Small intestine (tissue), 7 donors: Measurements from ENCODE around the gene IL22RA1. TPM values are rescaled to one million over a fixed set of nuclear protein-coding genes. Genes with fewer than 3 reads are reported as not detected.
A peak's percentile ranks its signal among the peaks of the same experiment; 100 is the strongest.

Source experiments
- DNase-seq, 2 donors: peaks; one replicate each; pipeline versions ENCODE4 v3.0.0 to v3.0.0-alpha.2; 2013
- FAIRE-seq: peaks from 2 replicates; lab custom pipeline; 2012; peaks lifted over from hg19 to GRCh38; lab: Jason Lieb, UNC
- H3K27ac ChIP-seq, 3 donors: one replicate each; pipeline ENCODE4 v1.5.1; 2013; ENCODE audit warnings: low read length in 2 of 3, mild to moderate bottlenecking in 2 of 3, control low read depth in 1 of 3, inconsistent platforms in 1 of 3, low read depth in 1 of 3, moderate library complexity in 1 of 3
- H3K27me3 ChIP-seq, 3 donors: one replicate each; pipeline ENCODE4 v1.6.1; 2013; ENCODE audit warnings: low read length in 3 of 3, inconsistent platforms in 1 of 3; ENCODE audit not compliant: control insufficient read depth in 3 of 3, insufficient read depth in 3 of 3
- H3K36me3 ChIP-seq, 3 donors: one replicate each; pipeline ENCODE4 v1.6.1; 2013; ENCODE audit warnings: low read length in 3 of 3, inconsistent platforms in 1 of 3, low read depth in 1 of 3, mild to moderate bottlenecking in 1 of 3, moderate library complexity in 1 of 3; ENCODE audit not compliant: control insufficient read depth in 3 of 3, insufficient read depth in 2 of 3
- H3K4me1 ChIP-seq, 3 donors: one replicate each; pipeline ENCODE4 v1.6.1; 2013; ENCODE audit warnings: low read length in 2 of 3, inconsistent platforms in 1 of 3, low read depth in 1 of 3, mild to moderate bottlenecking in 1 of 3, moderate library complexity in 1 of 3; ENCODE audit not compliant: control insufficient read depth in 3 of 3, insufficient read depth in 2 of 3
- H3K4me3 ChIP-seq, 3 donors: one replicate each; pipeline ENCODE4 v1.5.1; 2013; ENCODE audit warnings: low read length in 3 of 3, control low read depth in 1 of 3, inconsistent platforms in 1 of 3, low read depth in 1 of 3, mild to moderate bottlenecking in 1 of 3, moderate library complexity in 1 of 3
- H3K9me3 ChIP-seq, 2 donors: one replicate each; pipeline ENCODE4 v1.6.1; 2013; ENCODE audit warnings: low read depth in 1 of 2, low read length in 1 of 2; ENCODE audit not compliant: control insufficient read depth in 2 of 2, insufficient read depth in 1 of 2
- WGBS, 3 donors: extraction: QIAGEN DNeasy Blood & Tissue Kit; methylation state at CpG; one replicate each; pipeline ENCODE4 v1.1.7; 2013; 5-methylcytosine and 5-hydroxymethylcytosine counted together
- polyA plus RNA-seq, 4 donors: library from polyadenylated mRNA; stranded (reverse) in 3 of 4; unstranded in 1 of 4; fragments of 200-250 nt in 3 of 4; fragments of 120-200 nt in 1 of 4; gene quantifications; one replicate each; pipeline versions ENCODE4 v1.2.1 to v1.2.3, GENCODE V29; 2013
- donor health status: healthy with polysubstance abuse.
- donor health status: control.
- donor health status: control.
- donor health status: Bipolar disorder and iron deficiency.
- donor health status: healthy.

Gene IL22RA1
- polyA plus RNA-seq, 4 donors, result 16.3 to 131 (median 25.2) TPM

- no peak overlapping the region for H3K4me3 ChIP-seq
- 47 to 64% (median 61%) methylated on average over 9 of the region's 9 CpGs for whole genome bisulfite sequencing, 3 donors
- H3K9me3 ChIP-seq, result no peaks in the 10 kb centered on the region
- H3K27ac ChIP-seq, result peak overlapping the region in 1 of 3 donors; percentile 99
- FAIRE-seq, result no peak
- H3K36me3 ChIP-seq, result peaks cover 0 to 80% (median 0%) of the 10 kb centered on the region in 3 donors
- peak; percentile 33 to 88 for DNase-seq
- H3K4me1 ChIP-seq, result peaks cover 0 to 83% (median 8%) of the 10 kb centered on the region in 3 donors
- no peaks in the 10 kb centered on the region for H3K27me3 ChIP-seq
Measured at GRCh38 chr1:24101796-24102586, 40.9 kb downstream of the IL22RA1 start.

GRCh38 chr1:24100945-24101737 lies 41.8 kb downstream of the IL22RA1 start:
- Histone ChIP-seq H3K9me3 (no peaks in the 10 kb centered on the region), H3K4me3 (no peak overlapping the region), H3K36me3 (peaks cover 0 to 82% (median 0%) of the 10 kb centered on the region in 3 donors), H3K27ac (peak overlapping the region in 1 of 3 donors; percentile 99), H3K4me1 (peaks cover 0 to 81% (median 8%) of the 10 kb centered on the region in 3 donors), H3K27me3 (no peaks in the 10 kb centered on the region)
- DNase-seq (peak; percentile 88 to 89), FAIRE-seq (no peak)
- WGBS, 3 donors, result 31 to 60% (median 53%) methylated on average over 13 of the region's 13 CpGs

- peaks cover 0 to 60% (median 8%) of the 10 kb centered on the region in 3 donors for H3K4me1 ChIP-seq
- no peak overlapping the region for H3K4me3 ChIP-seq
- peaks cover 0 to 82% (median 0%) of the 10 kb centered on the region in 3 donors for H3K36me3 ChIP-seq
- peak; percentile 70 to 85 for DNase-seq
- no peaks in the 10 kb centered on the region for H3K27me3 ChIP-seq
- H3K27ac ChIP-seq, result peak overlapping the region in 1 of 3 donors; percentile 99
- H3K9me3 ChIP-seq, result no peaks in the 10 kb centered on the region
- WGBS, 3 donors, result 42 to 62% (median 56%) methylated on average over 12 of the region's 12 CpGs
- FAIRE-seq, result no peak
Measured at GRCh38 chr1:24098943-24099638, 43.8 kb downstream of the IL22RA1 start.

- DNase-seq (no peak), FAIRE-seq (no peak)
- no peak overlapping the region for H3K4me3 ChIP-seq
- peak overlapping the region in 1 of 3 donors; percentile 99 for H3K27ac ChIP-seq
- H3K36me3 ChIP-seq, result peaks cover 0 to 91% (median 0%) of the 10 kb centered on the region in 3 donors
- 87 to 91% (median 88%) methylated on average over 5 of the region's 5 CpGs for WGBS, 3 donors
- H3K9me3 ChIP-seq, result no peaks in the 10 kb centered on the region
- H3K4me1 ChIP-seq, result peaks cover 0 to 51% (median 8%) of the 10 kb centered on the region in 3 donors
- no peaks in the 10 kb centered on the region for H3K27me3 ChIP-seq
Measured at GRCh38 chr1:24098102-24098501, 44.8 kb downstream of the IL22RA1 start.

DNA sequence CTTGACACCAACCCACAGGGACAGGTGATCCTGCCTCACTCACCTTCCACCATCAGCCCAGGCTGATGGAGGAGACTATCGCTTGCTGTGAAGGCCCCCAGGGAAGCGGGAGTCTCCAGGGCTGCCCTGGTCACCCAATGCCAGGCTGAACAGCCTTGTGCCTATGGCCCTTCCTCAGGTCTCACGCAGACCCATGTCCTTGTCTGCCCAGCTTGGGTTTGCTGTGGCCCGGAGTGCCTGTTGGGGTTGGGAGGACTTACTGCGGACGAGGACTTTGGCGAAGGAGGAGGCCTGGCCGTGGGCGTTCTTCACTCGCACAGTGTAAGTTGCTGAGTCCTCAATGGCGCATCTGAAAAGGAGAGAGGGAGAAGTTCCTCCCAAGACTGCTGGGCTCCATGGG lies 45.3 kb downstream of the IL22RA1 start:
- no peak overlapping the region for H3K4me3 ChIP-seq
- 92 to 95% (median 92%) methylated on average over 11 of the region's 11 CpGs for WGBS, 3 donors
- no peaks in the 10 kb centered on the region for H3K27me3 ChIP-seq
- H3K9me3 ChIP-seq, result no peaks in the 10 kb centered on the region
- no peak overlapping the region for H3K27ac ChIP-seq
- H3K36me3 ChIP-seq, result peaks cover 0 to 91% (median 0%) of the 10 kb centered on the region in 3 donors
- peaks cover 0 to 47% (median 8%) of the 10 kb centered on the region in 3 donors for H3K4me1 ChIP-seq
- FAIRE-seq, result no peak
- no peak for DNase-seq

DNA sequence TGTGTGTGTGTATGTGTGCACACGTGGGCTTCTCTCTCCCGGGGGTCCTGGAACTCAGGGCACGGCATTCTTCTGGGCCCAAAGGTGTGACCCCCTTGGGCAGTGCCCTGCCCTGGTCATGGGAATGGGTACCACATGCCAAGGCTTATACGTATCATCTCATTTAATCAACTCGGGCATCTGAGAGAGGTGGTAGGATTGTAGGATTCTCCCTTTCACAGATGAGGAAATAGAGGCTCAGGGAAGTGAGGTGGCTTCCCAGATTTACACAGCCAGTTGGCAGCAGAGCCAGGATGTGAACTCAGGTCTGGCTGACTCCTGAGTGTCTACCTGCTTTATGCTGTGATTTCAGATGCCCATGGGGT lies 46.2 kb downstream of the IL22RA1 start:
- Histone ChIP-seq H3K27ac (no peak overlapping the region), H3K27me3 (no peaks in the 10 kb centered on the region), H3K4me1 (peaks cover 0 to 38% (median 6%) of the 10 kb centered on the region in 3 donors), H3K9me3 (no peaks in the 10 kb centered on the region), H3K4me3 (no peak overlapping the region), H3K36me3 (peaks cover 0 to 94% (median 0%) of the 10 kb centered on the region in 3 donors)
- WGBS, 3 donors, result 86 to 96% (median 88%) methylated on average over 5 of the region's 5 CpGs
- DNase-seq (no peak), FAIRE-seq (no peak)

DNA sequence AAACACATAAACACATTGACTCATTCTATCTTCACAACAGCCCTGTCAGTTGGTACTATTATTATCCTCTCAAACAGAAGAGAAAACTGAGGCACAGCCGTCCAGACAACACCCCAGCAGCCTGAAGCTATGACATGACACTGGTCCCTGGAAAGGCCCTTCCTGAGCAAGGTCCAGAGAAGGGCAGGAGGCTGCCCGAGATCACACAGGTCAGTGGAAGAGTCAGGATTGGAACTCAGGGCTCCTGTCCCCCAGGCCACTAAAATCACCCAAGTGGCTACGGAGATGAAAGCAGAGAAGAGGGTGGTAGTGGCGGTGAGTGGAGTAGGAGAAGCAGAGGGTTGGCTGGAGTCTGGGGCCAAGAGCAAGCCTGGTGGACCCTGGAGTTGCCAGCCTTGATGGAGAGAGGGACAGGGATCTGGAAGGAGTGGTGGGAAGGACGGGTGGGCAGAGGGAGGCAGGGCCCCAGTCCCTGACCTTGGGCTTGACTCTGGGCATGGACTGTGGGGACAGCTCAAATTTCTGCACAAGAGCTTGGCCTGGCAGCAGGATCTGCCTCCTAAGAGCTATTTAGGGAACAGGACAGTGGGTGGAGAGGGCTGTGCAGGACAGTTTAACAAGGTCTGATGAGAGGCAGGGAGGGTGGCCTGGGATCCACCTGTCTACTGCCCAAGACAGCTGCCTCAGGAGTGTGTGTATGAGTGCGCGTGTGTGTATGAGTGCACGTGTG lies 46.8 kb downstream of the IL22RA1 start:
- FAIRE-seq (no peak), DNase-seq (no peak)
- Histone ChIP-seq H3K4me1 (peaks cover 0 to 32% (median 6%) of the 10 kb centered on the region in 3 donors), H3K9me3 (no peaks in the 10 kb centered on the region), H3K4me3 (no peak overlapping the region), H3K27me3 (no peaks in the 10 kb centered on the region), H3K36me3 (peaks cover 0 to 94% (median 0%) of the 10 kb centered on the region in 3 donors), H3K27ac (no peak overlapping the region)
- WGBS, 3 donors, result 83 to 92% (median 86%) methylated on average over 8 of the region's 8 CpGs
